Lower lobe of right lung (tissue), 2 donors: Measurements from ENCODE around the gene TRAPPC3L. TPM values are rescaled to one million over a fixed set of nuclear protein-coding genes. Genes with fewer than 3 reads are reported as not detected.

Experiments used
- ATAC-seq, 2 donors: fragments of 200-7000 bp; cut with Tn5 transposase; one replicate each; pipeline ENCODE4 v1.9.1; 2020 to 2022; ENCODE audit warnings: mild to moderate bottlenecking in 2 of 2, moderate library complexity in 2 of 2
- DNase-seq: peaks from one replicate; pipeline ENCODE4 v3.0.0-alpha.2; 2020
- H3K27ac ChIP-seq: fragments of 200-600 bp; one replicate; pipeline ENCODE4 v1.8.0; 2022
- H3K27me3 ChIP-seq: fragments of 200-600 bp; one replicate; pipeline ENCODE4 v1.8.0; 2022; ENCODE audit warnings: low read depth
- H3K36me3 ChIP-seq: fragments of 200-600 bp; one replicate; pipeline ENCODE4 v1.8.0; 2022; ENCODE audit warnings: mild to moderate bottlenecking
- H3K4me1 ChIP-seq: fragments of 200-600 bp; one replicate; pipeline ENCODE4 v1.8.0; 2022
- H3K4me3 ChIP-seq: fragments of 200-600 bp; one replicate; pipeline ENCODE4 v1.8.0; 2022; ENCODE audit warnings: mild to moderate bottlenecking
- H3K9me3 ChIP-seq: fragments of 200-600 bp; one replicate; pipeline ENCODE4 v1.8.0; 2022
- CTCF ChIP-seq: fragments of 200-600 bp; IDR thresholded peaks from one replicate; pipeline ENCODE4 v1.8.0; 2022; ENCODE audit warnings: antibody characterized with exemption, mild to moderate bottlenecking
- intact Hi-C: fragments of 100-400 bp; cut with DNase I; formaldehyde crosslinking; loops from one replicate; pipeline ENCODE4 v1.11.0; 2022
- total RNA-seq: library from RNA; stranded (reverse); fragmentation: NEBNext Ultra II Directional; extraction: Animal tissue kit (Norgen Biotek cat#: 25700); gene quantifications from one replicate; pipeline ENCODE4 v1.2.1, GENCODE V29; 2021
- donor health status: DM: no; HTN: yes; CAD: no; lungs with severe emphysema.

TRAPPC3L gene
- total RNA-seq, 1 donor from 2014 or later, result not detected

GRCh38 chr6:116570856-116571682 lies 25.6 kb upstream of the TRAPPC3L start, which contains the start of gene RWDD1:
TSS of gene RWDD1 (plus strand) at chr6:116571504. CDS start at chr6:116571583, 79 bp downstream.
- H3K36me3 ChIP-seq, result peaks cover 12% of the 10 kb centered on the region
- intact Hi-C loops, result no loop called here
- H3K27ac ChIP-seq, result peak within 1 kb of the TSS; percentile 94
- peak within 1 kb of the TSS; percentile 84 for H3K4me3 ChIP-seq
- peak; percentile 21 for TF ChIP-seq CTCF
- DNase-seq (peak; percentile 100), ATAC-seq (peak; percentile 99 to 100)
- H3K4me1 ChIP-seq, result peaks cover 24% of the 10 kb centered on the region
- H3K9me3 ChIP-seq, result no peaks in the 10 kb centered on the region
- no peaks in the 10 kb centered on the region for H3K27me3 ChIP-seq

GRCh38 chr6:116568821-116569755 lies 23.6 kb upstream of the TRAPPC3L start:
- Histone ChIP-seq H3K9me3 (no peaks in the 10 kb centered on the region), H3K27me3 (no peaks in the 10 kb centered on the region), H3K36me3 (peaks cover 2% of the 10 kb centered on the region), H3K27ac (no peak overlapping the region), H3K4me1 (peaks cover 24% of the 10 kb centered on the region), H3K4me3 (no peak overlapping the region)
- intact Hi-C loops, result no loop called here
- TF ChIP-seq CTCF, result no peak
- ATAC-seq, result no peak
- DNase-seq, result no peak

- TF ChIP-seq CTCF, result no peak
- no peaks in the 10 kb centered on the region for H3K9me3 ChIP-seq
- peaks cover 18% of the 10 kb centered on the region for H3K4me1 ChIP-seq
- ATAC-seq (no peak), DNase-seq (no peak)
- H3K27me3 ChIP-seq, result no peaks in the 10 kb centered on the region
- H3K27ac ChIP-seq, result no peak overlapping the region
- intact Hi-C loops, result no loop called here
- H3K36me3 ChIP-seq, result no peaks in the 10 kb centered on the region
- no peak overlapping the region for H3K4me3 ChIP-seq
Measured at GRCh38 chr6:116568111-116568510, 22.6 kb upstream of the TRAPPC3L start.

GRCh38 chr6:116564921-116565872 lies 19.7 kb upstream of the TRAPPC3L start:
- no peak for TF ChIP-seq CTCF
- DNase-seq (peak; percentile 51), ATAC-seq (peak; percentile 47 to 58)
- intact Hi-C loops, result no loop called here
- Histone ChIP-seq H3K9me3 (no peaks in the 10 kb centered on the region), H3K4me3 (peak overlapping the region; percentile 43), H3K36me3 (no peaks in the 10 kb centered on the region), H3K27ac (no peak overlapping the region), H3K4me1 (peaks cover 9% of the 10 kb centered on the region), H3K27me3 (no peaks in the 10 kb centered on the region)

GRCh38 chr6:116564311-116564710 lies 18.8 kb upstream of the TRAPPC3L start:
- Histone ChIP-seq H3K4me3 (no peak overlapping the region), H3K9me3 (no peaks in the 10 kb centered on the region), H3K4me1 (peaks cover 4% of the 10 kb centered on the region), H3K27me3 (no peaks in the 10 kb centered on the region), H3K27ac (no peak overlapping the region), H3K36me3 (no peaks in the 10 kb centered on the region)
- TF ChIP-seq CTCF, result no peak
- intact Hi-C loops, result no loop called here
- ATAC-seq (no peak), DNase-seq (no peak)
